AG09309 (cell line): ENCODE measurements around the gene CADPS2.

Experiments
- DNase-seq: peaks from one replicate; pipeline ENCODE4 v3.0.0-alpha.2; 2010; ENCODE audit warnings: low read depth
- H3K4me3 ChIP-seq: 2 replicates; pipeline ENCODE4 v1.5.1; 2011; ENCODE audit warnings: mild to moderate bottlenecking, low read depth, low read length, moderate library complexity; ENCODE audit not compliant: control insufficient read depth
- TF ChIP-seq, protein P1 (sequence below): IDR thresholded peaks from 2 replicates; pipeline ENCODE4 v1.5.1; 2011; ENCODE audit warnings: mild to moderate bottlenecking, low read depth, low read length, inconsistent platforms; ENCODE audit not compliant: insufficient read depth, control insufficient read depth; ENCODE audit errors: missing control alignments

Gene CADPS2

DNA sequence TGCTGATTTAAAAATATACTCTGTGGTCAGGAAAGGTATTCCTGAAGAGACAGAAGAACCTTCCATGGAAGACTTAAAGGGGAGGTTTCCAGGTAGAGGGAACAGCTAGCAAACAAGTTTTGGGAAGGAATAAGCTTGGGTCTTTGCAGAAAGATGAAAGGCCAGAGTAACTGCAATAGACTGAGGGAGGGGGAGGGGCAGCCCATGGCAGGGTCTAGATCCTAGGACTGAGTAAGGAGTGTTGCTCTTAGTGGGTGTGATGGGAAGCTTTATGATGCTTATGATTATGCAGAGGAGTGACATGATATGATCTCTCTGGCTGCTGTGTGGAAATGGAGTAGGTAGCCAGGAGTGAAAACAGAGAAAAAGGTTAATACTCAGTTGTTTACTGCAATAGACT lies 491.7 kb downstream of the CADPS2 start:
- TF ChIP-seq, protein P1, sequence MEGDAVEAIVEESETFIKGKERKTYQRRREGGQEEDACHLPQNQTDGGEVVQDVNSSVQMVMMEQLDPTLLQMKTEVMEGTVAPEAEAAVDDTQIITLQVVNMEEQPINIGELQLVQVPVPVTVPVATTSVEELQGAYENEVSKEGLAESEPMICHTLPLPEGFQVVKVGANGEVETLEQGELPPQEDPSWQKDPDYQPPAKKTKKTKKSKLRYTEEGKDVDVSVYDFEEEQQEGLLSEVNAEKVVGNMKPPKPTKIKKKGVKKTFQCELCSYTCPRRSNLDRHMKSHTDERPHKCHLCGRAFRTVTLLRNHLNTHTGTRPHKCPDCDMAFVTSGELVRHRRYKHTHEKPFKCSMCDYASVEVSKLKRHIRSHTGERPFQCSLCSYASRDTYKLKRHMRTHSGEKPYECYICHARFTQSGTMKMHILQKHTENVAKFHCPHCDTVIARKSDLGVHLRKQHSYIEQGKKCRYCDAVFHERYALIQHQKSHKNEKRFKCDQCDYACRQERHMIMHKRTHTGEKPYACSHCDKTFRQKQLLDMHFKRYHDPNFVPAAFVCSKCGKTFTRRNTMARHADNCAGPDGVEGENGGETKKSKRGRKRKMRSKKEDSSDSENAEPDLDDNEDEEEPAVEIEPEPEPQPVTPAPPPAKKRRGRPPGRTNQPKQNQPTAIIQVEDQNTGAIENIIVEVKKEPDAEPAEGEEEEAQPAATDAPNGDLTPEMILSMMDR, result no peak
- H3K4me3 ChIP-seq, result no peak overlapping the region
- DNase-seq, result no peak

DNA sequence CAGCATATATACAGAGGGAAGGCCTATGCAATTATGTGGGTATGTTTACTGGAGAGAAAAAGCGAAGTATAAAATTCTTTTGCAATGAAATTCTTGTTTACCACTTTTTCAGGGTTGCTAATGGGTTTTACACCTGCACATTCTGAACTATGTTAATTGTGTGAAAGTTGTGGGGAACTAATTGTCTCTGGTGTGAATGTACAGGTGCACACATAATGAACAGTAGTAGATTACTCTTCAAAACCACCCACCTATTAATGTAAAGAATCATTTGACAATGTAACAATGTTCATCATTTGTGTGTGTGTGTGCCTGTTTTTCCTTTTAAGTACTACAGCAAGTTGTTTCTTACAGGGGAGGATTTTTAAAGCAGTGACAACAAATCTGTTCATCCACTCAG lies 501.7 kb downstream of the CADPS2 start:
- TF ChIP-seq, protein P1, result no peak
- no peak overlapping the region for H3K4me3 ChIP-seq
- DNase-seq, result no peak

DNA sequence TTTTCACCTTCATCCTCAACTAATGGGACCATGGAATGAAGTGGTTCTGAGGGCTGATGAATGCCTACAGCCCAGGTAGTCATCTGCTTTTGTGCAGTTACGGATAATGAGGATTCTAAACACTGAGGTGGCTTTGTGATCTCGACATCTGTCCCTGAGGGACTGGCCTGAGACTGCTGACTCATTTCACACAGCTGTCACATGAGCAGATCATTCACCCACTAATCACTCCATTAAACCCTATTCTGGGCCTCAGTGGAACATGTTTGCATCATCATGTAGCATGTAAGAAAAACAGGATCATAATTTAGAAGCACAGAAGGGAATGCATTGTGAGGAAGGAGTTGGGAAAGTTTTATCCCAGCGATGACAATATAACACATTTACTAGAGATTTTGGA lies 502.3 kb downstream of the CADPS2 start:
- no peak overlapping the region for H3K4me3 ChIP-seq
- no peak for DNase-seq
- TF ChIP-seq, protein P1, result no peak

DNA sequence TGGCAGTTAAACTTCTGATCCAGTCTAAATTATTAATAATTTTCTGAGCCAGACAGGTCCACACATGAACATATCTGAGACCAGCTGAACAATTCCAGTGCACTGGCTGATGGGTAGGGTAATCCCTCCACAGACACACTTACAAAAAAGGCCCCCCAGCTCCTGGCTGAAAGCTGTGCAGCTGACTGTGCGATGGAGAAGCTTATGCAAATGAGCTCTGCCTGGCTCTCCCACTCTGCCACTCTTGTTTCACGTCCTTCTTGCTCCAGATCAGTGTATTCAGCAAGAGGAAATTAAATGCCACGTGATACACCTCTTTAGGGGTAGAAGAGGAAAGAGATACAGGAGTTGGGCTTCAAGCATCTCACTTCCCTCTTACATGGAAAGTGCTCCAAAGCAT lies 505.3 kb downstream of the CADPS2 start:
- no peak overlapping the region for H3K4me3 ChIP-seq
- TF ChIP-seq, protein P1, result no peak
- no peak for DNase-seq

DNA sequence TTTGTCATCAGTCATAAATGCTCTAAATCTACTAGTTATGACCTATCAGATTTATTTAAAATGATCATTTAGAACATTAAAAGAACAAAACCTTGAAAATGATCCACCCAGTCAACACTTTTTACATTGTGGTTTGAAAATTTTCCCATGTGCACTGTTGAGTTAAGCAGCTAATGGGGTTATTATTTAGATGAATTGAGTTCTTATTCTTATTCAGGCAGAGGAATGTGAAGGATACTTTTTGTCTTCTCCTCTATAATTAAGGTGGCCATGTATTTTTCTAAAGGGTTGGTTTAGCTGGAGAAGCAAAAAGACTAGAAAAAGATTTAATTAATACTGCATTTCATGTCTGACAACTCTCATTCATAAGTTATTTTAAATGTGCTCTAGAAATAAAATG lies 506.8 kb downstream of the CADPS2 start:
- no peak overlapping the region for H3K4me3 ChIP-seq
- TF ChIP-seq, protein P1, result no peak
- no peak for DNase-seq

DNA sequence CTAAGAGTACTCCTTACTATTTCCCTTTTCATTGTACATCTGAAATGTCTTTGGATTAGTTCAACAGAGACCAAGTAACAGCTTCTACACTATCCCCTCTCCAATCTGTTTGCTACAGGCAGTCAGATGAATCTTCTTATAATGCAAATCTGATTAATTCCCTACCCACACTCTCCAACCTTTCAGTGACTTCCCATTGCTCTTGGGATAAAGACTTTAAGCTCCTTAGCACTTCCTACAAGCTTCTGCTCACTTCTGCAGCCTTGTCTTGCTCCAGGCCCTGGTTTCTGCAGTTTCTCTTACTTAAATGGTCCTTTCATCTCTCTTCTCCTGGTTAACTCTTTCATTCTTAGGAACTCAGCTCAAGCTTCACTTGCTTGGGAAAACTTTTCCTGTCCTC lies 516.5 kb downstream of the CADPS2 start:
- H3K4me3 ChIP-seq, result no peak overlapping the region
- DNase-seq, result no peak
- TF ChIP-seq, protein P1, result no peak

DNA sequence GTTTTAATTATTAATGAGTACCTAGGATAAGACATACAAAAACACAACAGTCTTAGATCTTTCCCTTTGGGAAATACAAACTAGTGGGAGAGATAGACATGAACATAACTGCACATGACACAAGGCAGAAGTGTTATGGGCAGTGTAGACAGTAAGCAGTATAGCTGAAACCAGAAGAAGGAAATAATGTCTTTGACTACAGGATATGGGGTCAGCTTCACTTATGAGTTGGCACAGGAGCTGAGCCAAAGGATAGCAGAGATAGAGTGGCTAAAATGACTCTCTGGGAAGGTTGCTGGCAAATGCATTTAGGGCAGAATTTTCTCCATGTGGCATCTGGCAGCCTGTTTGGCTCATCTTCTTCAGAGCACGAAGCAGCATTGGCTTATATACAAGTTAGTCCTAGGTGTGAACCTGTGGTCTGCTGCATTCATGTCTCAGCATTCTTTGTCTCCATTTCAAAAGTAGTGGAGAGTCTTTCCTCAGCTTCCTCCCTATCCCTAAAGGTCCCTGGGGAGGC lies 521.4 kb downstream of the CADPS2 start:
- DNase-seq, result no peak
- TF ChIP-seq, protein P1, result no peak
- H3K4me3 ChIP-seq, result no peak overlapping the region
